HG03442 (cell line): ENCODE data around the gene CITED4.

Source experiments
- ATAC-seq: cut with Tn5 transposase; IDR thresholded peaks from one replicate; pipeline ENCODE4 v1.9.1; 2021; ENCODE audit warnings: mild to moderate bottlenecking, moderate library complexity; ENCODE audit not compliant: unreplicated experiment

CITED4 gene

DNA sequence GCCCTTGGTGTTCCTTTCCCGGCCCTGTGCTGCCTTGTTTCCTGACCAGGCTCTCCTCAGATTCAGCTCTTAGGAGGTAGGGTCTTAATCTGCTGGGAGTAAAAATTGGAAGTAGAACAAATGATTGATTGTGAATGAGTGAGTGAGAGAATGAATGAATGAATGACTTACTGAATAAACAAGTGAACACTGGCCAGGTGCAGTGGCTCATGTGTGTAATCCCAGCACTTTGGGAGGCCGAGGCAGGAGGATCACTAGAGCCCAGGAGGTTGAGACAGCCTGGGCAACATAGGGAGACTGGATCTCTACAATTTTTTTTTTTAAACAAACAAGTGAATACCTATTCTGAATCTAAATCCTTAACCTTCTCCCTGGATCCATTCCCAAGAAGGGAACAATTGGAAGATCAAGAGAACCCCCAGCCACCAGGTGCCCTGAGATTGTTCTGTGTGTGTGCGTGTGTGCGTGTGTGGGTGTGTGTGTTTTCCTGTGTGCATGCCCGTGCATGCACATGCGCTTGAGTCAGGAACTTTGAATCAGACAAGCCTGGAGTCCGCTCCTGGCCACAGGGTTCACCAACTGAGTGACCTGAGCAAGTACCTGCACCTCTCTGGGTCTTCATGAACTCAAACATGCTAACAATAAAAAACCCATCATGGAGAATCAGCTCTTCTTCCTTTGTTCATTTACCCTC lies 24.3 kb upstream of the CITED4 start:
- no peak for ATAC-seq

DNA sequence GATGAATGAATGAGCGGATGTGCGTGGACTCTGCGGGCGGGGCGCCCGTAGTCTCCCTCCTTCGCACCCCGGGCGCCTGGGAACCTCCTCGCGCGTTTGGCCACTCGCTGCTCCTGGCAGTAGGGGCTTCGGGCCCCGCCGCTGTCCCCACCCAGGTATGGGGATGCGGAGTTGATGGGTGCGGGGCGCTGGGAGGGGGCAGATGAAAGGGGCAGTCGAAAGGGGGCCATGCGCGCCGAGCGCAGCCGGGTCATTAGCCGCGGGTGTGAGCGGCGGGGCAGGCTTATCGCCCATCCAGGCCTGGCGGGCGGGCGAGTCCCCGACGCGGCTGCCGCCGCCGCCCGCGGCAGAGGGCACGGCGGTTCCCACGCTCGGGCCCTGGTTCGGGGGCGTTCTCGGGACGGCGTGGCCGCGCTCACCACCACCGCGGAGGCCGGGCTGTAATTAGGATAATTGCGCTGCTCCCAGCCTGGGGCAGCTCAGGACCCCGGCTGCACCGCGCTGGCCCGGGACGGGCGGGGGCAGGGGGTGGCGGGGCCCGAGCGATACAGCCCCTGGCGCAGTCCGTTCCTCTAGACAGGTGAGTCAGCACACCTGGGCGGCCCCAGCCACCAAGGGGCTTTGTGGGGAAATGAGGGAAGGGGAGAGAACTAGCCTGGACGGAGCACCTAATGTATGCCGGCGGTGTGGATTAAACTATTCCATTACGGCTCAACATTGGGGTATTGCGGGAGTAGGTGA lies 22.1 kb upstream of the CITED4 start:
- no peak for ATAC-seq

- no peak for ATAC-seq
These were observed 18.8 kb upstream of the CITED4 start for GRCh38 chr1:40880813-40881549.

DNA sequence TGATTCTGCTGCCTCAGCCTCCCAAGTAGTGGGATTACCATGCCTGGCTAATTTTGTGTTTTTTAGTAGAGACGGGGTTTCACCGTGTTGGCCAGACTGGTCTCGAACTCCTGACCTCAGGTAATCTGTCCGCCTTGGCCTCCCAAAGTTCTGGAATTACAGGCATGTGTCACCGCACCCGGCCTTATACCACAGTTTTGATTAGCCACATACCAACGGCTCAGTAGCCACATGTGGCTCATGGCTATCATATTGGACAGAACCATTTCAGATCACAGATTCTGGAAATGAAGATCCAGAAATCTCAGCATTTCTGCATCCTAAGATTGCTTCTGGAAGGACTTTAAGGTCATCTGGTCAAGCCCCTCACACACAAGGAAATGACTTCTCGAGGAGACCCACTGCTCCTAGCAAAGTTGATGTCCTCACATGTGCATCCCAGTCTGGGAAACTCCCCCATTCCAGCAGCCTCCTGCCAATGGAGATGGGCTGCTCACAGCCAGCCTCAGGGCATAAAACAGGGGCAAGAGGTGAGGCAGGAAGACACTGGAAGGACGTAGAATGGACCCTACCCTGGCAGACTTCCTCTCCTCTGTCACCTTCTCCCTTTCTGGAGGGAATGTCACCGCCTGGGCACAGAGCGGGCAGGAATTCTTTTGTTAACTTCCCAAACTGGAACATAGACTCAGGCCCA lies 17.5 kb upstream of the CITED4 start:
- no peak for ATAC-seq

GRCh38 chr1:40878906-40879305 lies 16.7 kb upstream of the CITED4 start:
- no peak for ATAC-seq

GRCh38 chr1:40877698-40878097 lies 15.5 kb upstream of the CITED4 start:
- ATAC-seq: no peak

- ATAC-seq: no peak
These were observed 14.7 kb upstream of the CITED4 start for GRCh38 chr1:40876891-40877290.

DNA sequence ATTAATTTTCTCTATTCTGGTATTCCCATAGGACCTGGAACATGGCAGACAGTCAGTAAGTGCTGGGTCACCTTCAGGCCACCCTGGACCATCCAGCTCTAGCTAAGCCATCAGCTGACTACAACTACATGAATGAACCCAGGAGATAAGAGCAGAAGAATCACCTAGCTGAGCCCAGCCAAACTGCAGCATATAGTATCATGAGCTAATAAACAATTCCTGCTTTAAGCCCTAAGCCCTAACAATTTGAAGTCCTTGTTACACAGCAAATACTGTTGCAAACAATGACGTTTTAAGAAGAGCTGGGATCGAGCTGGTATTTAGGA lies 14.2 kb upstream of the CITED4 start:
- ATAC-seq: no peak

GRCh38 chr1:40873863-40874472 lies 11.8 kb upstream of the CITED4 start:
- ATAC-seq: no peak

DNA sequence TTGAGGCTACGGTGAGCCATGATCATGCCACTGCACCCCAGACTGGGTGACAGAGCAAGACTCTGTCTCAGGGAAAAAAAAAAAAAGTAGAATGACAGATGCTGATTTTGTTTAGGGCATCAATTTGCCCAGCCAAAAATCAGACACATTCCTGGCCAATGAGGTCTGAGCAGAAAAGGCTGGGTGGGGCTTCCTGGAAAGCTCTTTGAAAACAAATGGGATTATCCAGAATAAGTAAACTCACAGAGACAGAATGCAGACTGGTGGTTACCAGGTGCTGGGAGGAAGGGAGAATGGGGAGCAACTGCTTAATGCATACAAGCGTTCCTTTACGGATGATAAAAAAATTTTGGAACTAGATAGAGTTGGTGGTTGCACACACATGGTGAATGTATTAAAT lies 10.1 kb upstream of the CITED4 start:
- no peak for ATAC-seq

DNA sequence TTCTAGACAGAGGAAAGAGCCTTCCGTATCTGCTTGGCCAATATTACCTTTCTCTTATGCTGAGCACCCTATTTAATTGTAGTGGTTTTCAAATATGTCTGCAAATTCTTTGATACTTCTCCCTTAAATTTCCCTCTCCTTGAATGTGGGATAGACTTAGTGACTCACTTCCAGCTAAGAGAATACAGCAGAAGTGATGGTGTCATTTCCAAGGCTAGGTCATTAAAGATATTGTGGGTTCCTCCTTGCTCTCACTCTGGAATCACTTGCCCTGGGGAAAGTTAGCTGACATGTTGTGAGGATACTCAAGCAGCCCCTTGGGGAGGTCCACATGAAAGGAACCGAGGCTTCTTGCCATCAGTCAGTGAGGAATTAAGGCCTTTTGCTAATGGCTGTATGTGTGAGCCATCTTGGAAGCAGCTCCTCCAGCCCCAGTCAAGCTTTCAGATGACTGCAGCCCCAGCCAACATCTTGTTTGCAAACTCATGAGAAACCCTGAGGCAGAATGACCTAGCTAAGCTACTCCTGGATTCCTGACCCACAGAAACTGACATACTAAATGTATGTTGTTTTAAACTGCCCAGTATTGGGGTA lies 8.1 kb upstream of the CITED4 start:
- no peak for ATAC-seq

DNA sequence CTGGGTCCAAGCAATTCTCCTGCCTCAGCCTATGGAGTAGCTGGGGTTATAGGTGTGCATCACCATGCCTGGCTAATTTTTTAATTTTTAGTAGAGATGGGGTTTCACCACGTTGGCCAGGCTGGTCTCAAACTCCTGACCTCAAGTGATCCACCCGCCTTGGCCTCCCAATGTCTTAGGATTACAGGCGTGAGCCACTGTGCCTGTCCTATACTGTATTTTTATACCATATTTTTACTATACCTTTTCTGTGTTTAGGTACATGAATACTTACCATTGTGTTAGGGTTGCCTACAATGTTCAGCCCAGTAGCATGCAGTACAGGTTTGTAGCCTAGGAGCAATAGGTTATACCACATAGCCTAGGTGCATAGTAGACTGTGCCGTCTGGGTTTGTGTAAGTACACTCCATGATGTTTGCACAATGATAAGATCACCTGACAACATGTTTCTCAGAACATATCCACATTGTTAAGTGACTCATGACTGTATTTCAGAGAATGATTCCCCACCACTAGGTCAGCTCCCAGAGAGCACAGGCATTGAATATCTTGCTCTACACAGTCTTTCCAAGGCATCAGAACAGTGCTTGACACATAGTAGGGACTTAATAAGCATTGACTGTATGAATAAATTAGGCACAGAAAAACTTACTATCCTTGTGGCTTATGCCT lies 6.0 kb upstream of the CITED4 start:
- ATAC-seq: no peak

- peak; percentile 13 for ATAC-seq
These were observed 749 bp downstream of the CITED4 start for GRCh38 chr1:40861224-40862003.

GRCh38 chr1:40860706-40861223 lies 1.4 kb downstream of the CITED4 start:
- ATAC-seq: no peak

DNA sequence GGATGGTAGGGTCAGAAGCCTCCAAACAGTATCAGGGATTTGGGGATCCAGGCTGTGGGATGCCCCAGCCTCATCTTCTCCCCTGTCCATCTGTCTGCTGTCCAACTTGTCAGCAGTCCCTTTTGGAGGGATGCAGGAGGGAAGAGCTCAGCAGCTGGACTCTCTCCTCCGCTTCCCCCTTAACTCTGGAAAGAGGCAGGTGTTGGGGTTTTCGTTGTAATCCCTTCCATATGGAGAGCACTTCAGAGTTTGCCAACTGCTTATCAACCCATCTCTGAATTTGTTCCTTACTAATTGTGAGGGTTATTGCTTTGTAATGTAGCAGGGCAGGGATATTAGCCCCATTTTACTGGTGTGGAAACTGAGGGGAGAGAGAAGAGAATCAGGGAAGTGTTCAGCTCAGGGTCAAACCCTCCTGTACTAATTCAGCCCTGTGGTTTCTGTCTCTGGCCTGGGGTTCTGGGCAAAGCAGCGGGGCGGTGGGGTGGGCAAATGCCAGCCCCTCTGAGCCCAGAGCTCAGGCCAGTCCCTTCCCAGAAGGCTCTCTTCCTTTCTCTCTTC lies 3.2 kb downstream of the CITED4 start:
- no peak for ATAC-seq

GRCh38 chr1:40857737-40858136 lies 4.4 kb downstream of the CITED4 start:
- ATAC-seq: no peak

GRCh38 chr1:40856656-40857302 lies 5.4 kb downstream of the CITED4 start:
- no peak for ATAC-seq

- no peak for ATAC-seq
These were observed 6.0 kb downstream of the CITED4 start for GRCh38 chr1:40856116-40856515.
